GM08714 (cell line): ENCODE results near the gene AUH.

Source experiments
- H3K4me3 ChIP-seq: fragments of 200-500 bp; sonication (Bioruptor generic); 2 replicates; pipeline ENCODE4 v1.5.1; 2014; ENCODE audit warnings: mild to moderate bottlenecking, low read length, inconsistent platforms
- ZNF274 ChIP-seq: IDR thresholded peaks from 2 replicates; pipeline ENCODE4 v1.6.1; 2012; ENCODE audit warnings: mild to moderate bottlenecking, low read depth, low read length

The AUH gene

GRCh38 chr9:91361291-91362050 is at the start of gene AUH:
AUH (minus strand) TSS chr9:91361918; CDS start chr9:91361889, 29 bp downstream.
- TF ChIP-seq ZNF274, result no peak

GRCh38 chr9:91411096-91411771 is 49.5 kb upstream of the AUH start:
- no peak overlapping the region for H3K4me3 ChIP-seq
- TF ChIP-seq ZNF274, result no peak

More at GRCh38 chr9:91361291-91362050, at the start of gene AUH:
- H3K4me3 ChIP-seq, result peak within 1 kb of the TSS; percentile 97

GRCh38 chr9:91410161-91410560 is 48.4 kb upstream of the AUH start:
- H3K4me3 ChIP-seq, result no peak overlapping the region
- TF ChIP-seq ZNF274, result no peak

GRCh38 chr9:91408475-91408874 is 46.8 kb upstream of the AUH start:
- no peak for TF ChIP-seq ZNF274
- no peak overlapping the region for H3K4me3 ChIP-seq

GRCh38 chr9:91407580-91408318 is 46.0 kb upstream of the AUH start:
- no peak overlapping the region for H3K4me3 ChIP-seq
- TF ChIP-seq ZNF274, result no peak

GRCh38 chr9:91405343-91406077 is 43.8 kb upstream of the AUH start:
- TF ChIP-seq ZNF274, result no peak
- H3K4me3 ChIP-seq, result no peak overlapping the region

GRCh38 chr9:91403665-91404543 is 42.2 kb upstream of the AUH start:
- H3K4me3 ChIP-seq, result no peak overlapping the region
- TF ChIP-seq ZNF274, result no peak

- no peak for TF ChIP-seq ZNF274
- H3K4me3 ChIP-seq, result no peak overlapping the region
Measured at GRCh38 chr9:91398926-91399325, 37.2 kb upstream of the AUH start.

GRCh38 chr9:91395553-91396471 is 34.1 kb upstream of the AUH start:
- no peak for TF ChIP-seq ZNF274
- H3K4me3 ChIP-seq, result no peak overlapping the region

GRCh38 chr9:91395106-91395552 is 33.4 kb upstream of the AUH start:
- no peak overlapping the region for H3K4me3 ChIP-seq
- TF ChIP-seq ZNF274, result no peak

GRCh38 chr9:91393826-91394225 is 32.1 kb upstream of the AUH start:
- H3K4me3 ChIP-seq, result no peak overlapping the region
- TF ChIP-seq ZNF274, result no peak

- TF ChIP-seq ZNF274, result no peak
- no peak overlapping the region for H3K4me3 ChIP-seq
Measured at GRCh38 chr9:91392435-91392834, 30.7 kb upstream of the AUH start.
